Head of caudate nucleus (tissue), 42 donors: ENCODE results near the gene HELZ2.
"Not testable (repeated sequence)": the region's sequence is repeated elsewhere in the genome, so short reads cannot be mapped to it uniquely, and the experiment has no call there.

Experiments used
- DNase-seq, 42 donors: peaks; one replicate each; pipeline versions ENCODE4 v3.0.0 to v3.0.0-alpha.2; 2020 to 2021; ENCODE audit warnings: mixed read lengths in 7 of 42
- intact Hi-C: fragments of 100-400 bp; cut with DNase I; formaldehyde crosslinking; loops from one replicate; pipeline ENCODE4 v1.15.0; 2022

Gene HELZ2, protein sequence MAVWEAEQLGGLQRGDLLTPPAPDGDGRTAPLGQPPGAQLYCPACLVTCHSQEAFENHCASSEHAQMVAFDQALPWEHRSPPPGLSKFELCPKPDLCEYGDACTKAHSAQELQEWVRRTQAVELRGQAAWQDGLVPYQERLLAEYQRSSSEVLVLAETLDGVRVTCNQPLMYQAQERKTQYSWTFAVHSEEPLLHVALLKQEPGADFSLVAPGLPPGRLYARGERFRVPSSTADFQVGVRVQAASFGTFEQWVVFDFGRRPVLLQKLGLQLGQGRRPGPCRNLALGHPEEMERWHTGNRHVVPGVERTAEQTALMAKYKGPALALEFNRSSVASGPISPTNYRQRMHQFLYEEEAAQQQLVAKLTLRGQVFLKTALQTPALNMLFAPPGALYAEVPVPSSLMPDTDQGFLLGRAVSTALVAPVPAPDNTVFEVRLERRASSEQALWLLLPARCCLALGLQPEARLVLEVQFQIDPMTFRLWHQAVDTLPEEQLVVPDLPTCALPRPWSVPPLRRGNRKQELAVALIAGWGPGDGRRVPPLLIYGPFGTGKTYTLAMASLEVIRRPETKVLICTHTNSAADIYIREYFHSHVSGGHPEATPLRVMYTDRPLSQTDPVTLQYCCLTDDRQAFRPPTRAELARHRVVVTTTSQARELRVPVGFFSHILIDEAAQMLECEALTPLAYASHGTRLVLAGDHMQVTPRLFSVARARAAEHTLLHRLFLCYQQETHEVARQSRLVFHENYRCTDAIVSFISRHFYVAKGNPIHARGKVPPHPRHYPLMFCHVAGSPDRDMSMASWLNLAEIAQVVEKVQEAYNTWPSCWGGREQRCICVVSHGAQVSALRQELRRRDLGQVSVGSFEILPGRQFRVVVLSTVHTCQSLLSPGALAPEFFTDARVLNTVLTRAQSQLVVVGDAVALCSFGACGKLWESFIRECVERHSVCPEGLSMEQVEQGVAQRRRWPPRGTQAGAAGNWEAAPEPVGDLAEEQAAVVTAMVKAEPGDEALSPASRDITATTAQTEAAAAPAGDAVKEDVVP (N-terminal part only)

DNA sequence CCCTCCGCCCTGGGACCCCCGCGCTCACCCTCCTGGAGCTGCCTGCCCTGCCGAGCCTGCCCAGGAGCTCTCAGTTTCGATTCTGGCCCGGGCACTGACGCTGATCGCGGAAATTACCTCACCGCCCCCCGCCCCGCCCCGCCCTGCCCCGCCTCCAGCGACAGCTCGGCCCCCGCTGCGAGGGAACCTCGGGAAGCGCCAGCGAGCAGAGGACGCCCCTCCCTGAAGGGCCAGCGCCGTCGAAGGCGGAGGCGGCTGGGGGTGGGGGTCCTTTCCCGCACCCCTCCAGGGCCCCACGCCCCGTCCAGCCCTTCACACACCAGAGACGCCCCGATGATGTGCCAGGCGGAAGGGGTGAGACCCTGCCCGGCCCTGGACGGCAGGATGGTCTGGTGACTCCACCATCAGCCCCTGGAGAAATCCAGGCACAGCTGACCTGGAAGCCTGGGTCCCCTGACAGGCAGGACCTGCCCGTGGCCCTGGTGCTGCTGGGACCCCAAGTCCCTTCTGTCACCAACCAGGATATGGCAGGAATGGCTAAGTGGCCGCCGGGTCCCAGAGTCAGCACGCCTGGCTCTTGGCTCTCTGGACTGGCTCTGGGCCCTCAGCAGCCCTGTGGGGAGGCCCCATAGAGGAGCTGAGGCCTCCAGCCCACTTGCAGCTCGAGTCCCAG is at the start of gene HELZ2:
Gene HELZ2, minus strand, starts transcription at position 84 of the 673 bp plus-strand sequence. CDS start 1,854 bp downstream, outside the sequence.
- DNase-seq: peak in 34 of 42 donors; percentile 10 to 80 (median 34)
- intact Hi-C loops: no loop called here

DNA sequence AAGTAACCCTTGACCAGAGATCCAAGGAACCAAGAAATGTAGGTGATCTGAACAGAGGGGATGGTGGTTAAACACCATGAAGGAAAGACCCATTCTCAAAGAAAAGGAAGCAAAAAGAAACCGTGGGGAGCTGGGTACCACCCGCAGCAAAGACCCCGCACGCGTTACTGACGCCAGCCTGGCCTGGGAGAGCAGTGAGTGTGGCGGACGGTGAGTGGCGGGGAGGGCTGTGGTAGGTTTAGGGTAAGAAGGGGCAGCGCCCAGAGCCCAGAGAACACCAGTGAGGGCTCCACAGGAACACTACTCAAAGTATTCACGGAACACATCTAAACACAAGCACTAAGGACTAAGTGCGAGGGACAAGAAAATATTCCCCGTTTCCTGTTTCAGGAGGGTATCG is 48.7 kb upstream of the HELZ2 start:
- DNase-seq: no peak
- intact Hi-C loops: loop anchor here (10.0 kb wide), 1 partner anchor 88 kb away; the partner anchor contains the start of gene PTK6

DNA sequence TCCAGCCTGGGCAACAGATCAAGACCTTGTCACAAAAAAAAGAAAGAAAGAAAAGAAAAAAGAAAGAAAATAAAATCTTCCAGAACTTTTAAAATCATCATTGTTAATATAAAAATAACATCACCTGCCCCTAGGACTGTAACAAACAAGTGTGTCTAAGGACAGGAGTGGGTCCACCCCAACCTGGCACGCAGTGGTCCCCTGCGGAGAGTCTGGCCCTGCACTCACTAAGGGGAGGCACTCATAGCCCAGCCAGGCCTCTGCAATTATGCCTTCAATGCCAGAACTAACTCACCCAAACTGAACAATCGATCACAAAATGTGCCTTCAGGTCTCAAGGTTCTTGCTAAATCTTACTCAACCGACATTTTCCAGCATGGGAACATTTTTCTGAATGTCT is 48.1 kb upstream of the HELZ2 start:
- intact Hi-C loops: loop anchor here (10.0 kb wide), 1 partner anchor 87 kb away; the partner anchor contains the start of gene PTK6
- DNase-seq: no peak

DNA sequence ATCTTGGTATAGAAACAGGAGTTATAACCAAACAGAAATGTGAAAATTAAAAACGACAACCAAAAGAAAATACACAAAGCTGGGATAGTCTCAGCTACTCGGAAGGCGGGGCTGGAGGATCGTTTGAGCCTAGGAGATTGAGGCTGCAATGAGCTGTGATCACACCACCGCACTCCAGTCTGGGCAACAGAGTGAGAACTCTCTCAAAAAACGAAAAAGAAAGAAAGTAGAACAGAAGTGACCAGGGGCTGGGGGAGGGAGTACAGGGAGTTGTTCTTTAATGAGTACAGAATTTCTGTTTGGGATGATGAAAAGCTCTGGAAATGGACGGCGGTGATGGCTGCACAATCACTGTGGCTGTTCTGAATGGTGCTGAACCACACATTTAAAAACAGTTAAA is 47.0 kb upstream of the HELZ2 start:
- DNase-seq: no peak
- intact Hi-C loops: loop anchor here (10.0 kb wide), 1 partner anchor 86 kb away; the partner anchor contains the start of gene PTK6

DNA sequence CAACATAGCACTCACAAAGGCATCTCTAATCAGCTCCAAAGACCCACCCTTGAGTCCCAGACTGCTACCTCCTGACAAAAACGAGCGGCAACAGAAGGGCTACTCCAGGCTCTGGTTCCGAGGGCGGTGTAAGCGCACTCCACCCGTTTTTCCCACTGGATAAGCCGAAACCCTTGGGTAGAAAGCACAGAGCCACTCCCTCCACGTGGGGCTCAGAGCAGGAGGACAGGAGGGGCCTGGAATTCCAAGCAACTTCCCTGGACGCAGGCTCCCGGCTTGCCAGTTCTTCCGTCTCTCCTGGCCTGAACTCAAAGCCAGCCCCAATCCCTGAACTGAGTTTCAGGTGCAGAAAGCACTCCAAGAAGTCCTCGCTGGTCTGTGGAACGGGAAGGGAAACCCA is 45.5 kb upstream of the HELZ2 start:
- intact Hi-C loops: no loop called here
- no peak for DNase-seq

DNA sequence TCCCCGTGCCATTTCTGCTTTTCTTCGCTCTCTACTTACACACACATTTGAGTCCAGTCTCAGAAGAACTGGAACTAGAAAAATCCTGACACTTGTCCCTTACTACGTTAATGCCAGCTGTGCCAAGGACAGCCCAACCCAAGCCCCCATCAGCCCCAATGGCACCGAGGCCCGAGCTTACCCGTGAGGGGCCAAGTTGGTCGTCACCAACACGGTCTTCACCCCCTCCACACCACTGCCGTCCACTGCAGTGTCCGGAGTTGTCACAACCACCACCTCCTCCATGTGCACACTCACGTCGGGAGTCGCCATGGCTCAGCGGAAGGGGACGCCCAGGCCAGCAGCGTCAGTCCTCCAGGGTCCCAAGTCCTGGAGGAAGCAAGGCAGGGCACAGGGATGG is 45.0 kb upstream of the HELZ2 start:
- DNase-seq: no peak
- intact Hi-C loops: no loop called here

DNA sequence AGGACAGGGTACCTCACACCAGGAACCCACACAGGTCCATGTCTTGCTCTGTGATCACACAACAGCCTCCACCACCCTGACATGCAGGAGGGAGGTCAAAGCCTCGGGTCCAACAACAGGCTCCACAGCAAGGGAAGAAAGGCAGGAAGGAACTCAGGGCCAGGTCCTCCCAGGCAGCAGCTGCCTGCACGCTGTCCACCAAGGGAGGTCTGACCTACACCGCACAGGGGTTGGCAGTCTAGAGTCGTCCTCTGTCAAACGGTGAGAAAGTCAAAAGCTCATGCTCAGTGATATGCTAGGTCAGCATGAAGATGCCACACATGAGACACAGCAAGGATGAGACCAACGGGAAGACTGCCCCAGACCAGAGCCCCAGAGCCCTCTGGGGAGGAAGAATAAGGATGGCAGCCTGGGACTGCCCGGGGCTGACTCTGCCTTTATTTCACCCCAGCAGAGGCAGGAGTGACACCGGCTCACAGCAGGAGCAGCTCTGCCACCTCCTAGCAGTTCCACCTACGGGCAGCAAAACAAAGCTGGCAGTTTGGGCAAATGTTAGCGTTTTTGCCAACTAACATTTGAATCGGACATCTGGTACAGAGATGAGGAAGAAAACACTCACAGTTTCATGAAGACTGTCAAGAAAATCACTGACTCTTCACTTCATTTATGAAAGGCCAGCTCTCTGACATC is 44.4 kb upstream of the HELZ2 start:
- no peak for DNase-seq
- intact Hi-C loops: no loop called here

DNA sequence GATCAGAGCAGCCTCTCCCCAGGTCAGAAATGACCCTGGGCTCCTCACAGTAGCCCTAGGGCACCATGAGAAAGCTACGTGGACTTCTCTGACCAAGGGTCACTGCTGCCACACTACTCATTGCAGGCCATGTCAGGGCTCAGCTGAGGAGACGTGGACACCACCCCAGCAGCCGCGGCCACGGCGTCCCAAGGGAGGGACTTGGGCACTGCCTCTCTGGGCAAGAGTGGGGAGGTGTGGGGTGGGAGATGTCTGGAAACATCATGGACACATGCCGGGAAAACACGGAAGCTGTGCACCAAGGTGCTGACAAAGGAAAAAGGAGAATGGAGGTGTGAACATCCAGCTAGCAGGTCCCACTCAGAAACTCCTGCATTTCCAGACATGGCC is 43.8 kb upstream of the HELZ2 start:
- intact Hi-C loops: no loop called here

DNA sequence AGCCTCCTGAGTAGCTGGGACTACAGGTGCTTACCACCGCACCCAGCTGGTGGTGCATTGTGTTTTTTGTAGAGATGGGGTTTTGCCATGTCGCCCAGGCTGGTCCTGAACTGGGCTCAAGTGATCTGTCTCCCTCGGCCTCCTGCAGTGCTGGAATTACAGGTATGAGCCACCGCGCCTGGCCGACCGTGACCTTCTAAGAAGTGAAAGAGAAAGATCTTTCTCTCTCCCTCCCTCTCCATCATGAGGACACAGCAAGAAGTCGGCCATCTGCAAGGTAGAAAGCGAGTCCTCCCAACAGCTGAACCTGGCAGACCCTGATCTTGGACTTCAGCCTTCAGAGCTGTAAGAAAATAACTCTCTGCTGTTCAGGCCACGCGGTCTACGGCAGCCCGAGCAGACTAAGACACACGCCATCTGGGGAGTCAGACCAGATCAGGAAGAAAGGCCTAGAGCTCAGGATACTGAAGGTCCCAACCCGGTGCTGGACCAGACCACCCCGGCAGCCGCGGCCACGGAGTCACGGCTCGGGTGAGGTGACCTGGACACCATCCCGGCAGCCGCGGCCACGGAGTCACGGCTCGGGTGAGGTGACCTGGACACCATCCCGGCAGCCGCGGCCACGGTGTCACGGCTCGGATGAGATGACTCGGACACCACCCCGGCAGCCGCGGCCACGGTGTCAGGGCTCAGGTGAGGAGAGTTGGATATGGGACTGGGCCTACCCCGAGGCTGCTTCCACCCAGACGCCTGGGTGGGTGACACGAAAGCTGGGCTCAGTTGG is 43.2 kb upstream of the HELZ2 start:
- DNase-seq: no peak
- intact Hi-C loops: no loop called here

More for the DNA sequence above, 43.8 kb upstream of the HELZ2 start:
- DNase-seq: no peak

DNA sequence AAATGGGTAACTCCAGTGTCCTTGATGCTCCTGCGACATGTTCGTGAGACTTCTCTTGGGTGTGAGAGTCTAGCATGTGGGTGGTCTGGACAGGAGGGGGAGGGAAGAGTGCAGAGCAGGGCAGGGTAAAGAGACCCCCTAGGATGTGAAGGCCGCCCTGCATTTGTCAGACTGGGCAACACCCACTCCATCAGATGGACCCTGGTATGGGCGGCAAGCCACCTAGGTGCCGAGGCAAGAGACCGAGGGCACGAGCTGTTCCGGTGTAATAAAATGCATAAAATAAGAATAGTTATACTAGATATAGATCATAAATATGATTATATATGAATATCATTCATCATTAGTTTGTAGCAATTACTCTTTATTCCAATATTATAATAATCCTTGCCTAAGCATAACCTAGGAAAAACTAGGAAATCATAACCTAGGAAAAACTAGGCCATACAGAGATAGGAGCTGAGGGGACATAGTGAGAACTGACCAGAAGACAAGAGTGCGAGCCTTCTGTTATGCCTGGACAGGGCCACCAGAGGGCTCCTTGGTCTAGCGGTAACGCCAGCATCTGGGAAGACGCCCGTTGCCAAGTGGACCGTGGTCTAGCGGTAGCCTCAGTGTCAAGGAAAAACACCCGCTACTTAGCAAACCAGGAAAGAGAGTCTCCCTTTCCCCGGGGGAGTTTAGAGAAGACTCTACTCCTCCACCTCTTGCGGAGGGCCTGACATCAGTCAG is 40.0 kb upstream of the HELZ2 start:
- intact Hi-C loops: not testable (repeated sequence)

DNA sequence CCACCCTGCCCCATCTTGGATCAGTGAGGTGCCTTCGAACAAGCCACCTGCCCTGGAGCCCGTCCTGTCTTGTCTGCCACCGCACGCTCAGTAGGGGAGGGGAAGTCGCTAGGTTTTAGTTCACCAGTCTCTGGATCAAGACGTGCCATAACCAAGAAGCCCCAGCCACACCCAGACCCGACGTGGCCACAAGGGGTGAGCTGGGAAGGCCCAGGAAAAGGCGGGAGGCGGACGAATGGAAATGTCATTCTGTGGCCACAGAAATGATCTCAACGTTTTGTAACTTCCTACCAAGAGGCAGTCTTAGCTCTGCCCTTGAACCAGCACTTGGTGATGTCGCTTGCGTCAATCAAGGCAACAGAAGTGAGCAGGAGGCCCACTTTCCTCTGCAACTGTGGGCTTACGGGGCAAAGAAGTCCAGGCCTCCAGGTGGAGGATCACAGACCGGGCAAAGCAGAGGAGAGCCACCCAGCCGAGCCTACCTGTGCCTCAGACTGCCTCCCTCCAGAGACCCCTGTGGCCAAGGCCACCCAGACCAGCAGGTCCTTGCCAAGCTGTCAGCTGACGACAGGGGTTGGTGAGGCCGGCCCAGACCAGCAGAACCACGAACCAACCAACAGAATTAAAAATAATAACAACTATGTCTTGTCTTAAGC is 38.4 kb upstream of the HELZ2 start:
- intact Hi-C loops: no loop called here
- no peak for DNase-seq

More for the DNA sequence above, 40.0 kb upstream of the HELZ2 start:
- DNase-seq: not testable (repeated sequence)

DNA sequence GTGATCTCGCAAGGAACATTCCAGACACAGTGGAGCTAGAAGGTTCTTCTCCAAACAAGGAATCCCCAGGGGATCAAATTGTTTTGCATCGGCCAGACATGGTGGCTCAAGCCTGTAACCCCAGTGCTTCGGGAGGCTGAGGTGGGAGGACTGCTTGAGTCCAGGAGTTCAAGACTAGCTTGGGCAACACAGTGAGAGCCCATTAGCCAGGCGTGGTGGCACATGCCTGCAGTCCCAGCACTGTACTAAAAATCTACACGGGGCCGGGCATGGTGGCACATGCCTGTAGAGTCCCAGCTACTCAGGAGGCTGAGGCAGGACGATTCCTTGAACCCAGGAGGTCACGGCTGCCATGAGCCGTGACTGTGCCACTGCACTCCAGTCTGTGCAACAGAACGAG is 37.6 kb upstream of the HELZ2 start:
- DNase-seq: no peak
- intact Hi-C loops: no loop called here

DNA sequence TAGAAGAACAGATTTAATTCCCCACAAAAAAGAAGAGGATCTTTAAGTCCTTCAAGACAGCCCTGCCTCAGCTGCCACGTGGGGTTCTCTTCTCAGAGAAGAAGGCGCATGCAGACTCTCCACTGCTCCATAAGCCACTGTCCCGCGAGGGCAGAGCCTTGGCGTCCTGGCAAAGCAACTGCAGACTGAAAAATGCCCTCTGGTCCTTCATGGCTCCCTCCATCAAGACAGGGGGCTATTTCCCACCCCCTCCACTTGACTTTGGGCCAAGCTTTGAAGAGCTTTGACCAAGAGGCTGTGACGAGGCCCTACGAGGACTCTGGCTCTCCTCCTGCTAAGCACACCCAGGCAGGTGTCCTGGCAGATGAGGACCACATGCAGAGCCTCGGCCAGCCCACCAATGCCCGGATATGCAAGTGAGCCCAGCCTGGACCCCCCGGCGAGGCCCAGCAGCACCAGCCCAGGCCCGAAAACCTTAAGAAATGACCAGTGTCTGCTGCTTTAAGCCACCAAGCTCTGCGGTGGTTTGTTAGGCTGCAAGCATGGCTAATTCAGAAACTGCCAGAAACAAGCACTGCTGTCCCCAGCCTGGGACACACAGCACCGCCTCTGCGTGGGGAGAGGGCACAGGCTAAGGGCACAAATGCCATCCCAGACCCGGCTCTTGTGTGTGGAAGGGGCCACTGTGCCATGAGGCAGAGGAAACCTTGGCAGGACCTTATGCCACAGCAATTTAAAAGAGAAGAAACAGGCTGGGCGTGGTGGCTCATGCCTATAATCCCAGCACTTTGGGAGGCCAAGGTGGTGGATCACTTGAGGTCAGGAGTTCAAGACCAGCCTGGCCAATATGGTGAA is 36.8 kb upstream of the HELZ2 start:
- intact Hi-C loops: no loop called here
- DNase-seq: no peak

DNA sequence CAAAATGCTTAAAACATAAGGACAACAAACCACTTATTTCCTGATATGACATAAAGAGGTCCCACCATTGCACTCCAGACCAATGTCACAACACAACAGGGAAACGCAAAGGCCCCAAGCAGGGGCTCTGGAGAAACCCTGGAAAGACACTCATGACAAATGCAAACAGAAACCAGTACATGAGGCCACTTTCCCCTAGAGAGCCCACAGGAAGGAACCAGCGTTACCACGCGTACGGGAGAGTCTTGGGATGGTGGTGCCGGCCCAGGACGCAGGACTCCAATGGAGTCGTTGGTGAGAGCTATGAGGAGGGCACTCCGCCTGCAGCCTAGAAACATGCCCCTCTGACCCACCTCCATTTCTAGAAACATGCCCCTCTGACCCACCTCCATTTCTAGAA is 32.6 kb upstream of the HELZ2 start:
- intact Hi-C loops: no loop called here
- DNase-seq: no peak

DNA sequence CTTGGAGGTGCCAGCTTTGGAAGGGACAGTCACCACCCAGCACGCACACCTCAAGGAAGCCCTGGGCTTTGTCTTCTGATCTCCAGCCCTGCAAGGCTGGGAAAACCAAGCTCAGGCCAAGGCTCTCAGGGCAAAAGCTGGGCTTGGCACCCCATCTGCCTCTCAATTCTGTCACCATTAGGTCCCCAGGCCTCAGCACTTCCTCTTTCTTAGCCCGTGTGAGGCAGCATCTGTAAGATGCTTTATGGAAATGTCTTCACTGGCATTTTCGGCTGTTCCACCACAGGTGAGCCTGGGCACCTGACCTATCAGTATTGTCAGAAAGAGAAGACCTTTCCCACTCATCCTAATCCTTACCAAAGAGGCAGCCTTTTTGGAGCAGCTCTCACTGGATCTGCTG is 28.3 kb upstream of the HELZ2 start:
- no peak for DNase-seq
- intact Hi-C loops: no loop called here

DNA sequence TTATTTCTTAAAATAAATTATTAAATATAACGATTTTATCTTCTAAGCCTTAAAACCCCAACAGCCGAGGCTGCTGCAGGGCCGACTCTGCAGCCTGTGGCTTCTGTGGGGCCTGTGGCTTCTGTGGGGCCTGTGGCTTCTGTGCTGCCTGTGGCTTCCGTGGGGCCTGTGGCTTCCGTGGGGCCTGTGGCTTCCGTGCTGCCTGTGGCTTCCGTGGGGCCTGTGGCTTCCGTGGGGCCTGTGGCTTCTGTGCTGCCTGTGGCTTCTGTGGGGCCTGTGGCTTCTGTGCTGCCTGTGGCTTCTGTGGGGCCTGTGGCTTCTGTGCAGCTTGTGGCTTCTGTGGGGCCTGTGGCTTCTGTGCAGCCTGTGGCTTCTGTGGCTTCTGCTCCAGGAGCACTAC is 27.6 kb upstream of the HELZ2 start:
- intact Hi-C loops, DNase-seq: not testable (repeated sequence)
